Suprapubic skin (tissue), 4 donors: ENCODE data around the gene LSM3.

ENCODE experiments used
- EP300 ChIP-seq: sonication (generic); formaldehyde crosslinking; IDR thresholded peaks from one replicate; pipeline ENCODE4 v1.6.1; 2017; ENCODE audit warnings: antibody characterized with exemption
- POLR2AphosphoS5 ChIP-seq, 3 donors: sonication (generic); formaldehyde crosslinking; IDR thresholded peaks; one replicate each; pipeline ENCODE4 v1.6.1; 2017; ENCODE audit warnings: antibody characterized with exemption in 3 of 3
- TF ChIP-seq, protein P1 (sequence below), 2 donors: fragments of 200-600 bp in 1 of 2; fragments of 450-650 bp in 1 of 2; sonication (generic) in 1 of 2; IDR thresholded peaks; one replicate each; pipeline ENCODE4 v1.5.1; 2016 to 2019; ENCODE audit warnings: antibody characterized with exemption in 2 of 2, mild to moderate bottlenecking in 1 of 2, moderate library complexity in 1 of 2

DNA sequence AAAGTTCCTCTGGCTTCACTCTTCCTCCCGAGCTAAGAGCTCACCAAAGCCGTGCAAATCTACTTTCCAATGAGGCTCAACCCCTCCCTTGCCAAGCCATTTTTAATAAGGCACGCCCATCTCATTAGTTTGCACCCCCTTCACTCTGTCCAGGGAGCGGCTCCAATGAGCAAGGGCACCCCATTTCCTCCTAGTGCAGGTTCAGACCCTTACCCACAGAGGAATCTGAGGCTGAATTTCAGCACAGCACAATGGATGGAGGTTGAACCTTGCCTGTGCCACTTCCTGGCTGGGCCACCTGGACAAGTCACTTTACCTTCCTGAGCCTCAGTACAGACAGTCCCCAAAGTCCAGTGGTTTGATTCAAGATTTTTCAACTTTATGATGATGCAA is 25.7 kb upstream of the LSM3 start:
- TF ChIP-seq, protein P1, sequence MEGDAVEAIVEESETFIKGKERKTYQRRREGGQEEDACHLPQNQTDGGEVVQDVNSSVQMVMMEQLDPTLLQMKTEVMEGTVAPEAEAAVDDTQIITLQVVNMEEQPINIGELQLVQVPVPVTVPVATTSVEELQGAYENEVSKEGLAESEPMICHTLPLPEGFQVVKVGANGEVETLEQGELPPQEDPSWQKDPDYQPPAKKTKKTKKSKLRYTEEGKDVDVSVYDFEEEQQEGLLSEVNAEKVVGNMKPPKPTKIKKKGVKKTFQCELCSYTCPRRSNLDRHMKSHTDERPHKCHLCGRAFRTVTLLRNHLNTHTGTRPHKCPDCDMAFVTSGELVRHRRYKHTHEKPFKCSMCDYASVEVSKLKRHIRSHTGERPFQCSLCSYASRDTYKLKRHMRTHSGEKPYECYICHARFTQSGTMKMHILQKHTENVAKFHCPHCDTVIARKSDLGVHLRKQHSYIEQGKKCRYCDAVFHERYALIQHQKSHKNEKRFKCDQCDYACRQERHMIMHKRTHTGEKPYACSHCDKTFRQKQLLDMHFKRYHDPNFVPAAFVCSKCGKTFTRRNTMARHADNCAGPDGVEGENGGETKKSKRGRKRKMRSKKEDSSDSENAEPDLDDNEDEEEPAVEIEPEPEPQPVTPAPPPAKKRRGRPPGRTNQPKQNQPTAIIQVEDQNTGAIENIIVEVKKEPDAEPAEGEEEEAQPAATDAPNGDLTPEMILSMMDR (IDR thresholded peaks at IDR 0.05), result no peak
- no peak for TF ChIP-seq EP300
- TF ChIP-seq POLR2AphosphoS5 (IDR thresholded peaks at IDR 0.05), result no peak
